GM21576 (cell line): ENCODE results near the gene TIAM2.
"Not testable (repeated sequence)": the region's sequence is repeated elsewhere in the genome, so short reads cannot be mapped to it uniquely, and the experiment has no call there.

ENCODE experiments used
- ATAC-seq: cut with Tn5 transposase; IDR thresholded peaks from one replicate; pipeline ENCODE4 v1.9.1; 2021; ENCODE audit warnings: mild to moderate bottlenecking, moderate library complexity; ENCODE audit not compliant: unreplicated experiment

The TIAM2 gene

DNA sequence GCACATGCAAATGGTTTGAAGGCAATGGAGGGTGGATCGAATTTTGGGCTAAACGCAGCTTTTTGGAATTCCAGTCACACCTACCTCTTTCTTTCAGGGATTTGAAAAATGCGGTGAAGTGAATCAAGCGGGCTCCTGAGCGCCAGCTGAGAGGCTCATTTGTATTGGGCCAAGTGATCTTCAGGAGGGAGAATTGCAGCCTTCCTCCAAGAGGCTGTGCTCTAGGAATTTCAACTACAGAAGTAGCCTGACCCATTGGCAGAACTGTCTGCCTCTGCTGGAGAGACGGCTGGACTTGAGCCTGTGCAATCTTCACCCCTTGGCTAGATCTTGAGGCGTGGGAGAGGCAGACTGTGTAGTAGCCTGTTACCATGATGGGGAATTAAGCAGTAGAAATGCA lies 5.7 kb upstream of the TIAM2 start:
- ATAC-seq: no peak

DNA sequence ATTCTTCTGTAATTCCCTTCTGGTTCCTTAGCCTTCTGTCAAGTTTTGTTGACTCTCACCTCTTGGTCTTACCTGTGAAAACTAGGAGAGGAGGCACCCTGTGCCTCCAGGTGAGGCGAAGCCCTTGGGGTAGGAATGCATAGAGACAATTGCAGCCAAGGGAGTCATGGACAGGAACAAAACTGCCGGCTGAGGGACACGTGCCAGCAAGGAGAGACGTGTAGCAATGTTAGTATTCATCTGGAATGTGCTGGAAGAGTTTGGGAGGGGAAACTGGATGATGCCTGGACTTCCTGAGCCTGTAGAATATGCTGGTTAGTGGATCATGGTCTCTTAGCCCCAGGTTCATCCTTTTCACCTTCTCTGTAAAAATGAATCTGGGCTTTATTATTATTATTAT lies 3.9 kb upstream of the TIAM2 start:
- no peak for ATAC-seq

DNA sequence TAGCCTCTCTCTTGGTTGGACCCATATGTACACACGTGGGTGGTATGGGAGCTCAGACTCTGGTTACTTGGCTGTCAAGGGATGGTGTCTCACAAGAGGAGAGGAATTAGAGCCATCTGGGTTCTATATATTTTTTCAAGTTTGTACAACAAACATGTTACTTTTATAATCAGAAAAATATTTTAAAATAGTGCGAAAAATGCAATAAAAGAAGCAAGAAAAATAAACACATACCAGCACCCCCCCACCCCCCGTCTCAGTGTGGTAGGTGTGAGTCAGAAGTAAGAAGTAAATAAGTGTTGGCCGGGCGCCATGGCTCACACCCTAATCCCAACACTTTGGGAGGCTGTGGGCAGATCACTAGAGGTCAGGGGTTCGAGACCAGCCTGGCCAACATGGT lies 2.1 kb upstream of the TIAM2 start:
- no peak for ATAC-seq

DNA sequence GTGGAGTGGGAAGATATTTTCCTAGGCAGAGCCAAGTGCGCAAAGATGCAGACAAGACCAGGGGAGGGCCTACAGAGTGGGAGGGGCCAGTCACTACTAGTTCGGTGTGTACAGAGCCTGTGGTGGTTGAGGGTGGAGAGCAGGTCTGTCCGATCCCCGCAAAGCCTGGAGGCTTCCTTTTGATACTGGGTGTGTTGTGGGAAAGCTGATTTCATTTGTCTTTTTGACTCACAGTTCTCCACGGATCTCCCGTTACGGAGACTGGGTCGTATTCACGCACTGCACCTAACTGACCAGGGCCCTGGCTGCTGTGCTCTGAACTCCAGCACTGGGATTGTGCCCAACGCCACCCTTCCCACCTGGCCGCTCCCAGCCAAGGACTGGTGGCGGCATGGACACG lies 1.4 kb upstream of the TIAM2 start:
- no peak for ATAC-seq

DNA sequence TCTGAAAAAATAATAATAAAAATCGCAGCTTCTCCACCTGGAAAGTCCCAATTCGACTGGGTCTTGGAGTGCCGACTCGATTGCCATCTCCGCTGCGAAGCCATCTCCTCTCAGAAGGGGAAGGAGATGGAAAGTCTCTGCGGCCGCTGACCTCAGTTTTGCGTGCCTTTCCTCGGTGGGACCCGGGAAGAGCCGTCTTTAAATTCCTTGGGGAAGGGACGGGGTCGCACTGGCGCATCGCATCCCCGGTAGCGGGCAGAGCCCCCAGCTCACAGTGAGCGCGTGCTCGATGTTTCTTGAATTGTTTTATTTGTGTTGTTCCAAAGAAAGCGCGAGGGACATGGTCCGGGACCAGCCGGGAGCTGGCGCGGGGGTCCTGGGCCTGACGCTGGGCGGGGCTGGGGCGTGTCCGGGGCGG lies 270 bp upstream of the TIAM2 start:
- no peak for ATAC-seq

GRCh38 chr6:154996016-154996590 lies 988 bp downstream of the TIAM2 start:
- ATAC-seq: no peak

DNA sequence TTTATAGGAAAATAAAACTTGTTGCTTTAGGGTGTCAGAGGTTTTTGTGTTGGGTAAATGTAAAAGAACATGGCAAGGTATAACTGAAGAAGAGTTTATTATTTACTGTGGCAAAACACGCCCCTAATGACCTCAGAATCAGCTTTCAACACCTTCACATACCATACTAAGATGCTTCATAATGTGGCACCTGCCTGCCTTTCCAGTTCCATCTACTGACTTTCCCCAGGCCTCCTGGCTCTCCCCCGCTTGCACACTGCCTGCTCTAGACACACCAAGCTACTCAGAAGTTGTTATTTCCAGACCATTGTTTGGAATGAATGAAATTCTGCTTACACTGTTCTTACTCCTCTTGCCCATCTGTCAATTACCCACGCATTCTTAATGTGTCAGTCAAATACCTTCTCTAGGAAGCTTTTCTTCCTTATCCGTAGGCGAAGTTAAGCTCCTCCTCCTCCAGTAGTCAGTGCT lies 1.8 kb downstream of the TIAM2 start:
- no peak for ATAC-seq

DNA sequence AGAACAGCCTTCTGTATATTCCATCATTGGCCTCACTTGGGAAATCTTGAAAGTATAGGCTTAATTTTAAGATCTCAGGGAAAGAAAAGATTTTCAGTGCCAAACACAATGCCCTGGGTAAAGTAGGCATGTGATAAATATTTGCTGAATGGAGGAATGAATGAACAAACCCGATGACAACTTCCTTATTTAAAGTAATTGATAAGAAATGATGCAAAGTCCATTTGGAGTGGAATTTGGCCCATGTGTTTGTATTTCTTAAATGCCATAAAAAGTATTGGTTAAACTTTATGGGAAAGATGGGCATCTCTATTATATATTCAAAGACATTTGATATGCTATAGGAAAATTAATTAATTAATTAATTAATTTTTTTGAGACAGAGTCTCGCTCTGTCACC lies 3.7 kb downstream of the TIAM2 start:
- no peak for ATAC-seq

DNA sequence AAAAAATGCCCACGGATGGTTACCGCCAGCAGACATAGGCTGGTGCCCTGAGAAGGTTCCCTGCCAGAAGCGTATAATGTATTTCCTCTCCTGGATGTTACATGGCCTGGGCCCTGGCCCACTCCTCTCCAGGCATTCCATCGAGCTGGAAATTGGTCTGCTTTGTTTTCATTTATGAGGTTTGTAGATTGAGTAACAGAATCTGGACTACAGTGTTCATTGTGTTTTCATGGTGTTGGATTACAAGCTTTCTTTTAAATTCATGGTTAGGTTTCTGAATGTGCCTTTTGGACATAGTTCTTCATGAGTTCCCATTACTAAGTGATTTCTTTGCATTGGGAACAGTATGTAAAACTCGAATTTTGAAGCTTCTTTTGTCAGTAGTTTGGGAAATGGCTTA lies 6.4 kb downstream of the TIAM2 start:
- ATAC-seq: no peak

DNA sequence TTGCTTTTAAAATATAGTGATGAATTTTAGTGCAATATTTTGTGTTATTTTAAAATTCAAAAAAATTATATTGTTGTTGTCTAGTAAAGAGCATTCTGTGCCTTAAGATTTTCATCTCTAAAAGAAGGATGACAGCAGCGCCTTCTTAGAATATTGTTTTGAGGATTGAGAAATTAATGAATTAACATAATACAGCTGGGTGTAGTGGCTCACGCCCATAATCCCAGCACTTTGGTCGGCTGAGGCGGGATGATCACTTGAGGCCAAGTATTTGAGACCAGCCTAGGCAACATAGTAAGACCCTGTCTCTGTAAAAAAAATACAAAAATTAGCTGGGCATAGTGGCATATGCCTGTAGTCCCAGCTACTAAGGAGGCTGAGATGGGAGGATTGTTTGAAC lies 6.8 kb downstream of the TIAM2 start:
- ATAC-seq: no peak

DNA sequence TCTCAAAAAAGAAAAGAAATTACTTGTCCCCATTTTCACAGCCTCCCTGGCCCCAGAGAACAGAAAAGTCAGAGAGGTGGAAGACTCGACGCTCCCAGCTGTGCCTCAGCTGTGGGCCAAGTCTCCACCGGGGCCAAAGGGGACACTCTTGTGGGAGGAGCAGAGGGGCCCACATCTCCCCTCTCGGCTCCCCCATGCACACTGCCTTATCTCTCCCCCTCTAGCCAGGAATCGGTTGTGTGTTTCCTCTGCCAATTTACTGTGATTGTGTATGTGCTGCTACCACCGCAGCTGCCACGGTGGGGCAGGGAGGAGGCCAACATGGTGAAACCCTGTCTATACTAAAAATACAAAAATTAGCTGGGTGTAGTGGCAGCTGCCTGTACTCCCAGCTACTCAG lies 8.4 kb downstream of the TIAM2 start:
- no peak for ATAC-seq

DNA sequence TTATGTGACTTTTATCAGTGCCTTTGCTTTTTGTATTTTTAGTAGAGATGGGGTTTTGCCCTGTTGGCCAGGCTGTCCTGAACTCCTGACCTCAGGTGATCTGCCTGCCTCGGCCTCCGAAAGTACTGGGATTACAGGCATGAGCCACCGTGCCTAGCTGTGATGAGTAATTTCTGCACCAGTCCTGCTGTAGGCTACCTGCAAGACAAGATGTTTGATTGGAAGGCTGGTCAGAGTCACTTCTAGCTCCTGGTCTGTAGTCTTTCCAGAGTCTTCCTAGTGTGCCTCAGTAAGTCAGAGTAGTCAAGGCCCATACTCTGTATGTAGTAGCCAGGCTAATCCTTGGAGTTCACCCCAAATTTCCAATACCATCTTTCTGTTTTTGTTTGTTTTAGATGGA lies 8.9 kb downstream of the TIAM2 start:
- ATAC-seq: no peak

DNA sequence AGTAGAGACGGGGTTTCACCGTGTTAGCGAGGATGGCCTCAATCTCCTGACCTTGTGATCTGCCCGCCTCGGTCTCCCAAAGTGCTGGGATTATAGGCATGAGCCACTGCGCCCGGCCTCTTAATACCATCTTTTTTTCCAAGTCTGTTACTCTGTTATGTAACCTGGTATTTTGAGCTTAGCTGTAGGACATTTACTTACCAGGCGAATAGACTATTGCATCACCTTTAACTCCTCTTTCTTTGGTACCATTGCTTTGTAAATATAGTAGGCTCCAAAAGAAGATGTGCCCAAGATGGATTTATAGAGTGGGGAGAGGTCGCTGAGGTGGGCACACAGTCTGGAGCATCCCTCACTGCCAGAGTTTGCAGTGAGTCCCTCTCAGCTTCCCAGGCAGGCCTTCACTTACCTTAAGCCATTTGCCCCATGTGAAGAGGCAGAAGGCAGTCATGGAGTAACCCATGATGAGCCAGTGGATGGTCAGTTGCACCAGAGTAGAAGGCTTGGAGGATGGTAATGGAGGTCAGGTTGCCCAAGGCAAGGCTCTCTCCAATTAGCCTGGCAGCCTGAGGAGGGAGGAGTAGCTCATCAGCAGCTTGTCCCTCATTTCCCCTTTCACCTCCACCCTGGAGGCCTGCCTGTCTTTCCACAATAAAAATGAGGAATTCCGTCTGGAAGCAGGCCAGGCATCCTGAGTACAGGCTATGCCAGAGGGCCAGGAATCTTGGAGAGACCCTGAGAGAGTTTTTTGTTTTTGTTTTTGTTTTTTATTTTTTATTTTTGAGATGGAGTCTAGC lies 9.7 kb downstream of the TIAM2 start:
- no peak for ATAC-seq

- ATAC-seq: no peak
Measured at GRCh38 chr6:155008625-155009024, 13.5 kb downstream of the TIAM2 start.

GRCh38 chr6:155010940-155011339 lies 15.8 kb downstream of the TIAM2 start:
- no peak for ATAC-seq

GRCh38 chr6:155011809-155012291 lies 16.7 kb downstream of the TIAM2 start:
- ATAC-seq: no peak

GRCh38 chr6:155013457-155013876 lies 18.4 kb downstream of the TIAM2 start:
- no peak for ATAC-seq

DNA sequence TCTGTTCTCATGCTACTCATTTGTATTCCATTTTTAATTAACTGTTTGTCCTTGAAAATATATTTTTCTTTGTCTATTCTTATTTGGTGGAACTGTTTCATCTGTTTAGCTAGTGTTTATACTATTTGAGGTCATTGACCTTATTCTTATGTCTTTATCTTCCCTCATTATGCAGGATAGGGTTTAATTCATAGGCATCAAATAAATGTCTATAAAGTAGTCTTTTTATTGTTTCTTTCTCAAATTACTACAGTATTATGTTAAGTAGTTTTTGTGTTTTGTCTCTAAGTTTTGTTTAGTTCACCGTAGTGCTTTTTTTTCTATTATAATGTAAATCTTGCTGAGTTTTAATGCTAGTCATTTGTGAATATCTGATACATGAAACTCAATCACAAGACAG lies 19.0 kb downstream of the TIAM2 start:
- no peak for ATAC-seq

DNA sequence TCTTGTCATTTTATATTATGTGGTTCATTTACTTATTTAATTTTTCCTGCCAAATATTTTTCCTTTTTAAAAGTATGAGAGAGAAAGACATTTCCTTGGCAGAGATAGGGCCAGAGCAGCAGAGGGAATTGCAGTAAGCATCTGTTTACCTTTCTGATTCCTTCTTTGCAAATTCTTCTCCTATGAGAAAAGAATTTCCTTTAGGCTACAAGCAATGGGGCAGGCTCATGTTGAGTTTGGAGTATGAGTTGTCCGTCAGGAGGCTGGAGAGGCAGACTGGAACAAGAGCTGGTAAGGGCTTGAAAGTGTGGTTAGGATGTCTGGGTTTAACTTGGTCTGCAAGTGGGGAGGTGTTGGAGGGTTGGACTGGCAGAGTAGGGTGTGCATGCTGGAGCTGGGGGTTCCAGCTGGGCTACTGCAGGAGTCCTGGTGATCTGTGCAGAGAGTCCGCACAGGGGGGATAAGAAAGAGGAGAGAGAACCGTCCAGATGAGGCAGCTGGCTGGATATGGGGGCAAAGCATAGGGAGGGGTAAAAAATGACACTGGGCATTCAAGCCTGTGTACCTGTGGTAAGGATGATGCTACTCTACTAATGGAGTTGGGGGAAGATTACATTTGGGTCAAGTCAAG lies 19.7 kb downstream of the TIAM2 start:
- no peak for ATAC-seq

- not testable (repeated sequence) for ATAC-seq
Measured at GRCh38 chr6:155018415-155018814, 23.3 kb downstream of the TIAM2 start.

GRCh38 chr6:155021680-155022079 lies 26.6 kb downstream of the TIAM2 start:
- no peak for ATAC-seq

- no peak for ATAC-seq
Measured at GRCh38 chr6:155022721-155023120, 27.6 kb downstream of the TIAM2 start.
